GM18511 (cell line): ENCODE measurements around the gene TMEM229B.

Source experiments
- ATAC-seq: cut with Tn5 transposase; IDR thresholded peaks from one replicate; pipeline ENCODE4 v1.9.1; 2021; ENCODE audit warnings: mild to moderate bottlenecking, moderate library complexity; ENCODE audit not compliant: unreplicated experiment

TMEM229B gene

GRCh38 chr14:67487937-67488893, at the start of gene TMEM229B:
TMEM229B (minus strand) TSS chr14:67488721; CDS start chr14:67473923, 14,798 bp downstream.
- ATAC-seq: peak; percentile 88

GRCh38 chr14:67537736-67538135, 49.2 kb upstream of the TMEM229B start:
- no peak for ATAC-seq

DNA sequence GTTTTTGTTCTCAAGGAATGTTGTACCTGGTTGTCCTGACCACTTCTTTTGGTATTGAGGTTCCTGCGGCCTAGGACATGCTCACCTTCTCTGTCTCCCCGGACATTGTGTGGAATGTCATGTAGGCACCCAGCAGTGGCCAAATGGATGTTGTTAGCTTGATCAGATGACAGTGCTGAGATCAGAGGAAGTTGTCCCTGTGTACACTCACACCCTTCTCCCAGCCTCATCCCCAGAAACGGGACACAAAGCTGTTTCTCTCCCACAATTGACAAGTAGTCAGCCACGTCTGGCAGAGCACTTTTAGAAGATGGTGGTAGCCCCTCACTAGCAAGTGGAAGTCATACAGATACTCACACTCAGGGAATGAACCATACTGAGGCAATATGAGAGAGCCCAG, 47.6 kb upstream of the TMEM229B start:
- ATAC-seq: no peak

GRCh38 chr14:67533754-67534085, 45.2 kb upstream of the TMEM229B start:
- no peak for ATAC-seq

- peak; percentile 86 for ATAC-seq
These were observed 44.7 kb upstream of the TMEM229B start, which contains the start of gene PLEKHH1 for GRCh38 chr14:67532998-67533753. PLEKHH1 (plus strand) TSS chr14:67533290; CDS start chr14:67541868, 8,578 bp downstream.

- no peak for ATAC-seq
These were observed 44.1 kb upstream of the TMEM229B start for GRCh38 chr14:67532606-67532997.

- ATAC-seq: no peak
These were observed 41.7 kb upstream of the TMEM229B start for GRCh38 chr14:67529947-67530935.

DNA sequence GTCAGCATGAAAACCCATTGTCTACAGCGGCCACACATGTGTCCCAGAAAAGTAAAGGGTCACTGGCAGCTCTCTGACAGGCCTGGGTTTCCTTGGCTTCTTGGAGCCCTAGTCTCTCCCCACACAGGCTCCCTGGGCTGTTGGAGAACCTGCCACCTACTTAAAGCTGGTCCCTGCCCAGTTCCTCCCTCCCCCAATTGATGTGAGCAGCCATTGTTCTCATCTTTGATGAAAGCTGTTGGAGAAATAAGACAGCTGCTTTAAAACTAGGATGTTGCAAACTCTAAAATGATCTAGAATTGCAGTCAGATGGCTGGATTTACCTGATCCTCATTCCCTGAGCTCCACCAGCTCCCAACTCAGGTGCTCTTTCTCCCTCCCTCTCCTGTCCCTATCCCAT, 39.8 kb upstream of the TMEM229B start:
- ATAC-seq: no peak

DNA sequence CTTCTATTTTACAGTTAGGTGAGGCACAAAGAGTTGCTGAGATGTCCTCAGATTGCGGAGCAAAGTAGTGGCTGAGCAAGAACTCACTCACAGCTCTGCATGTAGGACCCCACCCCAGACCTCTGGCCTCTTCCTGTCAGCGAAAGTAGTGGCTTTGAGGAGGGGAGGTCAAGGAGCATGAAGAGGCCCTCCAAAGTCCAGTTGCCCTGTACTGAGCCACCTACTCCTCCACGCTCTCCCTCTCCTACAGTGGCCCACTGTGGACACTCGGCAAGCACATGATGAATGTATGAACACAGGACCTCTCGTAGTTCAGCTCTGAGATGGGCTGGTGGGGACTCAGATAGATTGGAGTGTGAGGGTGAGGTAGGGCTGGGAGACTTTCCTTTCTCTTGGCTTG, 39.2 kb upstream of the TMEM229B start:
- ATAC-seq: no peak

GRCh38 chr14:67526676-67527459, 38.3 kb upstream of the TMEM229B start:
- ATAC-seq: peak; percentile 58

GRCh38 chr14:67526181-67526580, 37.7 kb upstream of the TMEM229B start:
- no peak for ATAC-seq

GRCh38 chr14:67525389-67525788, 36.9 kb upstream of the TMEM229B start:
- no peak for ATAC-seq

DNA sequence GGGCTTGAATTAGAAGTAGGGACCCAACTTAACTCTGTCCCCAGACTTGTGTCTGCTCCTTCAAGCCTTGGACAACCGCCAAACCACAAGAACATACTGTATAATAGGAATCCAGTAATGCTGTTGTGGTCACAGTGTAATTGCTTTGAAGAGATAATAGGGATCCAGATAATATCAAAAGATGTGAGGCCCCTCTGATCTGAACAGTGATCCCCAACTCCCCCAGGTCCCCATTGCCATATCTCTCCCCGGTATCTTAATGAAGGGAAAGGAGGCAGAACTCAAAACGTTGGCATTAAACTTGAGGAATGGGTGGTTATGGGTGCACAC, 36.1 kb upstream of the TMEM229B start:
- no peak for ATAC-seq

- ATAC-seq: no peak
These were observed 35.5 kb upstream of the TMEM229B start for GRCh38 chr14:67523764-67524633.

DNA sequence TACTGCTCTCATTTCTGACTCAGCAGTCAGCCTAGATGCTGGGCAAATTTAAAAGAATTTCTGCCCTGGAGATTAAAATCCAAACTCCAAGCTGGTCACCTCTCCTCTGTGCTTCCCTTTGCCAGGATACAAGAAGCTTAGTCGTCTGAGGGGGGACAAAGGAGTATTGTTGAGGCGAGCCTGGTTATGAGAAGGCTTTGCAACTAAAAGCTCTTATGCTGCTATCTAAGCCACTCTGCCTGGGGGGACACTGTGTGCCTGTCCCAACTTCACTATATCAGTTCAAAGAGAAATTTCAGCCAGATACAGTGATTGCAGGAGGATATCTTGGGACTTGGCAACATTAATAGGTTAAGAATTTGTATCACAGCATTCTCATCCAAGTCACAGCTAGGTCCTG, 33.7 kb upstream of the TMEM229B start:
- no peak for ATAC-seq

- no peak for ATAC-seq
These were observed 32.0 kb upstream of the TMEM229B start for GRCh38 chr14:67520482-67520881.

- no peak for ATAC-seq
These were observed 30.9 kb upstream of the TMEM229B start for GRCh38 chr14:67519406-67519805.

GRCh38 chr14:67517083-67517482, 28.6 kb upstream of the TMEM229B start:
- ATAC-seq: no peak

DNA sequence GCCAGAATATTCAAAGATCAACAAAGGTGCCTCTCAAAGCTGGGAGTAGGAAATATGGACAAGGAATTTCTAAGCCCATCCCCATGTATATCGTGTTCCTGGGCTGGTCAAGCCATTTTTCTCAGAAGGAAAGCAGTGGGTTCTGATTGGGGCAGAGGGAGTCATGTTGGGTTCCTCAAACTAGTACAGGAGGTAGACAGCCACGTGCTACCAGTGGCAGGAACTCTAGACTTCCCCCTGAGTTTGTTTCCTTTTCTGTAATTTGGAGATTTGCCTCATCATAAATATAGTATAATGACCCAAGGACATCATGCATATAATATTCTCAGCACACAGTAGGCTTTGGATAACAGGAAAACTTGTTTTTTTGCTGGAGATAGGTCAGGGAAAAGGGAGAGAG, 28.2 kb upstream of the TMEM229B start:
- no peak for ATAC-seq
